HG02840 (cell line): ENCODE data around the gene LRP2.

ENCODE experiments used
- ATAC-seq: cut with Tn5 transposase; IDR thresholded peaks from one replicate; pipeline ENCODE4 v1.9.1; 2021; ENCODE audit warnings: mild to moderate bottlenecking, moderate library complexity, moderate number of reproducible peaks; ENCODE audit not compliant: unreplicated experiment, low FRiP score

Gene LRP2

GRCh38 chr2:169106134-169106533 is 256.2 kb downstream of the LRP2 start:
- no peak for ATAC-seq

- no peak for ATAC-seq
Observed at GRCh38 chr2:169105476-169105875, 256.9 kb downstream of the LRP2 start.

GRCh38 chr2:169104848-169105247 is 257.5 kb downstream of the LRP2 start:
- no peak for ATAC-seq

GRCh38 chr2:169095621-169096105 is 266.7 kb downstream of the LRP2 start:
- no peak for ATAC-seq

- no peak for ATAC-seq
Observed at GRCh38 chr2:169094676-169095075, 267.7 kb downstream of the LRP2 start.

- ATAC-seq = no peak
Observed at GRCh38 chr2:169093535-169093934, 268.8 kb downstream of the LRP2 start.

GRCh38 chr2:169091761-169092519 is 270.4 kb downstream of the LRP2 start:
- ATAC-seq = no peak

GRCh38 chr2:169091256-169091655 is 271.1 kb downstream of the LRP2 start:
- no peak for ATAC-seq

- no peak for ATAC-seq
Observed at GRCh38 chr2:169090133-169090820, 272.1 kb downstream of the LRP2 start.

GRCh38 chr2:169089182-169089581 is 273.2 kb downstream of the LRP2 start:
- no peak for ATAC-seq

GRCh38 chr2:169087757-169088379 is 274.5 kb downstream of the LRP2 start:
- ATAC-seq = no peak

- no peak for ATAC-seq
Observed at GRCh38 chr2:169086893-169087467, 275.4 kb downstream of the LRP2 start.

- ATAC-seq = peak; percentile 50
Observed at GRCh38 chr2:169082995-169083394, 279.3 kb downstream of the LRP2 start.

- no peak for ATAC-seq
Observed at GRCh38 chr2:169081551-169081950, 280.8 kb downstream of the LRP2 start.

GRCh38 chr2:169080250-169081069 is 281.9 kb downstream of the LRP2 start:
- no peak for ATAC-seq

GRCh38 chr2:169077674-169078240 is 284.6 kb downstream of the LRP2 start:
- ATAC-seq = no peak
